Embryonic facial prominence (tissue), 1 donor: ENCODE measurements around the gene ZBTB43.
A peak's percentile ranks its signal among the peaks of the same experiment; 100 is the strongest.
"Not testable (repeated sequence)": the region's sequence is repeated elsewhere in the genome, so short reads cannot be mapped to it uniquely, and the experiment has no call there.

Experiments used
- DNase-seq: peaks from one replicate; pipeline ENCODE4 v3.0.0-alpha.2; 2016; ENCODE audit errors: extremely low spot score

Gene ZBTB43, protein sequence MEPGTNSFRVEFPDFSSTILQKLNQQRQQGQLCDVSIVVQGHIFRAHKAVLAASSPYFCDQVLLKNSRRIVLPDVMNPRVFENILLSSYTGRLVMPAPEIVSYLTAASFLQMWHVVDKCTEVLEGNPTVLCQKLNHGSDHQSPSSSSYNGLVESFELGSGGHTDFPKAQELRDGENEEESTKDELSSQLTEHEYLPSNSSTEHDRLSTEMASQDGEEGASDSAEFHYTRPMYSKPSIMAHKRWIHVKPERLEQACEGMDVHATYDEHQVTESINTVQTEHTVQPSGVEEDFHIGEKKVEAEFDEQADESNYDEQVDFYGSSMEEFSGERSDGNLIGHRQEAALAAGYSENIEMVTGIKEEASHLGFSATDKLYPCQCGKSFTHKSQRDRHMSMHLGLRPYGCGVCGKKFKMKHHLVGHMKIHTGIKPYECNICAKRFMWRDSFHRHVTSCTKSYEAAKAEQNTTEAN

DNA sequence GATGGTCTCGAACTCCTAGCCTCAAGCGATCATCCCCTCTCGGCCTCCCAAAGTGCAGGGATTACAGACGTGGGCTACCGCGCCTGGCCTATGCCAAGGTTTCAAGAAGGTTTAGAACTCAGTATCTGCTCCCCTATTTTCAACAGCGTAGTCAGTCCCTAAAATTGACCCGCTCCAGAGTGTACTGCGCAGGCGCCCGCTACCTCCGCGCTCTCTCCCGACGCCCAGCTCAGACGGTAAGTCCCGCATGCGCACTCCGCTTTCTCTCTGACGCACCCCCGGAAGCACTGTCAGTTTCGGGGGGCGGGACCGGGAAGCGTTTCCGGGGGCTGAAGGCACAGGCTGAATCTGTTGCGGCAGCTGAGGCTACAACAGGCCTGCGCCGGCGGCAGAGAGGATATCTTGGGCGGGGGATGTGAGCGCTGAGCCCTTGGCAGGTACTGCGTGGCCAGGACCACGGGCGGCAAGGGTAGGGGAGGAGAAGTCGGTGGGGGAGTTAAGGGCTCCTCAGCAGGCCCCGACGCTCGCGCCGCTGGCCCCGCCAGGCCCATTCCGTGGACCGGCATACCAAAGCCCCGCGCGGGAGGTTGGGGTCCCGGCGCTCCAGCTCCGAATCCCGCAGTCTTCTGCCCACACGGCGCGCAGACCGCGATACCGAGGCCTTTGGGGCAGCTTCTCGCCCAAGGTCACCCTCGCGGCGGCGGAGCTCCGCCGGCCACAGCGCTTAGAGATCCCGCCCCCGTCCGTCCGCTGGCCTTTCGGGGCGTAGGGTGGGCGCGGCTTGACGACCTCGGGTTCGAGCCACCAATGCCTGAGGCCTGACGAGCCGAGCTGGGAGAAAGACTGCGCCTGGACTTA, at the start of gene ZBTB43:
Gene ZBTB43 (plus strand): TSS at position 345 of the 858 bp plus-strand sequence. CDS start 27,470 bp downstream, outside the sequence.
- DNase-seq, result peak; percentile 92

DNA sequence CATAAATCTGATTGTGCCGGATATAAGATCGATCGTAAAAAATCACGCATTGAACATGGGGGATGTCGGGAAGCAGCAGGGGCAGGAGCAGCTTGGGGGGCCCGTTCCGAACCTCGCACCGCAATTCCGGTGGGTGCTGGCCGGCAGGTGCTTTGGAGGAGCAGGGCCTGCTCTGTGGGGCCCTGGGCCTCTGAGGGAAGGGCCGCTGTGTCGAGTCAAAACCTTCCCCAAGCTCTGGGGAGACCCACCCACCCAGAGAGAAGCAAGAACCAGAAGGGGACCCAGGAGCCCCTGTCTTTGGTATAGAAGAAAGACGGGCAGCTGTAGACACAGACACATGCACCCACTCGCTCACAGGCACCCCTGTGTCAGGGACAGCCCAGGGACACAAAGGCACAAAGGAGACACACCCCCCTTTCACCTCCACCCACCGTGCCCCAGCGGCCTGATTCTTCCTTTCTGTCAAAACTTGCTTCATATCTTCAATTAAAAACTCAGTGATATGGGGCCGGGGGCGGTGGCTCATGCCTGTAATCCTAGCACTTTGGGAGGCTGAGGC, 49.4 kb upstream of the ZBTB43 start:
- DNase-seq, result no peak

DNA sequence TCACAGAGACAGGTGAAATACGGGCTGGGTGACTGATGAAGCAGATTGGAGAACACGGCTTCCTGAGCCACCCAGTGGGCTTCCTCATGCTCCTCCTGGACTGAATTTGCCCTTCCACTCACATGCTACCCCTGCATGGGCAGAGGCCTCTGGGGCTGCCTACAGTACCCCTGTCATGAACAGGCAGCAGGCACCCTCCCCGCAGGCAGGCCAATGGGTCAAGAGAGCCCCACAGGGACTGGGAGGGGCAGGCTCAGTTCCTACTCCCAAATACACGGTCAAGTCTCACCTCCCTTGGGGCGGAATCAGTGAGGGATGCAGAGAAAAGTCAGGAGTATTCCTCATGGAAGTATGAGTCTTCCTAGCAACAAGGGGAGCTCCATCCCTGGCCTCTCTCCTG, 48.6 kb upstream of the ZBTB43 start:
- no peak for DNase-seq

DNA sequence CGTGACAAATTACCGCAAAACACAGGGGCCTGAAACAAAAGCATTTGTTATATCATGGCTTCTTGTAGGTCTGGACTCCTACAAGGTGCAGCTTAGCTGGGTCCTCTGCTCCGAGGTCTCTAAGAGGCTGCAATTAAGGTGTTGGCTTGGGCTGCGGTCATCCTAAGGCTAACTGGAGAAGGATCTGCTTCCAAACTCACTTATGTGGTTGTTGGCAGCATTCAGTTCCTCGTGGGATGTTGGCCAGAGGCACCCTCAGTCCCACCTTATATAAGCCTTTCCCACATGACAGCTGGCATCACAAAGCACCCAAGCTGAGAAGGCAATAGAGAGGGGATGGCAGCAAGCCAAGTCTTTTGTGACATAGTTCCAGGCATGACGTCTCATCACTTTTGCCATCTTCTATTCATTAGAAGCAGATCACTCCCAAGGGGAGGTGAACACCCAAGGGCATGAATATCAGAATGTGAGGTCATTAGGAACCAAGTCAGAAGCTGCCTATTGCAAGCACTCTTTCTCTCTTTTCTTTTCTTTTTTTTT, 47.9 kb upstream of the ZBTB43 start:
- DNase-seq, result no peak

DNA sequence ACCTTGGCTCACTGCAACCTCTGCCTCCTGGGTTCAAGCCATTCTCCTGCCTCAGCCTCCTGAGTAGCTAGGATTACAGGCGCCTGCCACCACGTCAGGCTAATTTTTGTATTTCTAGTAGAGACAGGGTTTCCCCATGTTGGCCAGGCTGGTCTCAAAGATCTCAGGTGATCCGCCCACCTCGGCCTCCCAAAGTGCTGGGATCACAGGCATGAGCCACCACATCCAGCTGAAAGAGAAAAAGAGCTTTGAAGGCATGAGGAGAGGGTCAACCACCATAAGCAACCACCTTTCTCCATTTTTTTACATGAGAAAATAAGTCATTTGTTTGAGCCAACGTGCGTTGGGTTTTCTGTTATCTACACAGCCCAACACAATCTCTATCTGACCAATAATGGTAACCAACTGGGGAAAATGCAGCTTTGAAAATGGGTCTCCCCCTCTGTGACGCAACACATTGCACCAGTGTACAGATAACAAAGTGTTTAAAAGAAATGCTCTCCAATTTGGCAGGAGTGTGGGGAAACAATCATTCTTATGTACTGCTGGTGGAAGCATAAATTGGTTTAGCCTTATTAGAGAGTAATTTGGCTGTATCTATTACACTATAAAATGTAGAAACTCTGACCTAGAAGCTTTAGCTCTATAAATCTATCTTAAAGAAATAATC, 45.8 kb upstream of the ZBTB43 start:
- DNase-seq, result no peak

DNA sequence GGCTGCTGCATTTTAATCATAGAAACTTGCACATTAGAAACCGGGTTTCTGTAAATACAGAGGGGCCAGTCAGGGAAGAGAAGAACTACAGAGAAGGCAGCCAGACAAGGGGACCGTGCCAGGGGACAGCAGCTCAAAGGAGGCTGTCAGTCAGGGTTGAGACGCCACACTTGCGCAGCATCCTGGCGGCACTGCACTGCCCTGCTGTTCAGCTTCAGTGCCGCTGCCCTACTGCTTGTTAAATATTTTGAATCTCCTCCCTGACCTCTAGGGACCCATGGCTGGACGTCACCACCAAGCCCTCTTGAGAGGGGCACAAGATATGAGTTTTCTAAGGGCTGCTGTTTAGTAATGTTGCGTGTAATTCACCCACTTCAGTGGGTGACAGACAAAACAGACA, 43.6 kb upstream of the ZBTB43 start:
- DNase-seq, result no peak

DNA sequence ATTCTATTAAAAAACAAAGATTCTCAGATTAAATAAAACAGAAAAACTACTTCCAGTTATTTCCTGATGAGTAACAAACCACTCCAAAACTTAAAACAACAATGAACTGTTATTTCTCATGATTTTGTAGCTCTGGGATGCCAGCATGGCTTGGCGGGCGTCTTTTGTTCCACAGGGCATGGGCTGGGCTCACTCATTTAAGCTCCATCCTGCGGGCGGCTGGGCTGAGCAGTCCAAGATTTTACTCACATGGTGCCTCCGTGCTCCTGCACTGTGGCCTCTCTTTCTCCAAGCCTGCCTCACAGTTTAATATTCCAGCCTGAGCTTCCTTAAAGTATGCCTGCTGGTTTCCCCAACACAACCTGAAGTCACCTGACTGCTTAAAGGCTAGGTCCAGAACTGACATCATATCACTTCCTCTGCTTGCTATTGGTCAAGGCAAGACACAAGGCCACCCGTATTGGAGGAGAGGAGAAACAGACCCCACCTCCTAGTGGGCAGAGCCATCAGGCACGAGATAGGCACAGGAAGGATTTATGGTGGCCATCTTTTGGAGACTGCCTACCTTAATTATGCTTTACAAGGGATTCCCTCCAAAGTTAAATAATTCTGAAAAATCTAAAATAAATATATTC, 41.6 kb upstream of the ZBTB43 start:
- DNase-seq, result no peak

DNA sequence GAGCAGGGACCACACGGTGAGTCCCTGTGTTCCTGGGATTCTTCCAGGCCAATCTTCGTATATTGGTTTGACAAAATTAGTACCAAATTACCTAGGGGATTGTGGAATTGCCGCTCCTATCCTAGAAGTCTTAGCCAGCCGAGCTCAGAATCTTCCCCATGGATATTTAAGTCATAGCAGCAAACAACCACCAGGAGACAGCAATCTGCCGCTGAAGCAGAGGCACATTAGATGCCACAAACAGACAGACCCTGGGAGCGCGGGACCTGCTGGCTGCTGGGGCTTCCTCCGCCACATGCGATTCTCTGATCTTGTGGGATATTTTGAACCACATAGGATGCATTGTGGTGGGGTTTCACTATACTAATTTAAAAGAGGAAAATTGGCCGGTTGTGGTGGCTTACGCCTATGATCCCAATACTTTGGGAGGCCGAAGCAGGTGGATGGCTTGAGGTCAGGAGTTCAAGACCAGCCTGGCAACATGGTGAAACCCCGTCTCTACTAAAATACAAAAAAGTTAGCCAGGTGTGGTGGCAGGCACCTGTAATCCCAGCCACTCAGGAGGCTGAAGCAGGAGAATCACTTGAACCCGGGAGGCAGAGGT, 31.7 kb upstream of the ZBTB43 start:
- DNase-seq, result no peak

DNA sequence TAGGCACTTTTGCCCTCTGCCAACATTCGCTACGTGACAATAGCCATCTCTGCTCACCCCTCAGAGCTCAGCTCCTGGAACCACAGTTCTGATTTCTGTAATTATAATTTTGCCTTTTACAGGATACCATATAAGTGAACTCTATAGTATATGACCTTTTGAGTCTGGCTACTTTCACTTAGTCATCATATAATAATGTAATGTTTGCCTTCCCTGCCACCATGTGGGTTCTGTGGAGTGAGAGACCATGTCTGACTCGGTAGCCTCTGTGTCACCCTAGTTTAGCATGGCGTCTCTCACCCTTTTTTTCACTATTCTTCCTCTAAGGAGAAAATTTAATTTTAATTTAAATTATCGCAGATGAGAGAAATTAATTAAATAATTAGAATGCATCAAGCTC, 28.9 kb upstream of the ZBTB43 start:
- no peak for DNase-seq

DNA sequence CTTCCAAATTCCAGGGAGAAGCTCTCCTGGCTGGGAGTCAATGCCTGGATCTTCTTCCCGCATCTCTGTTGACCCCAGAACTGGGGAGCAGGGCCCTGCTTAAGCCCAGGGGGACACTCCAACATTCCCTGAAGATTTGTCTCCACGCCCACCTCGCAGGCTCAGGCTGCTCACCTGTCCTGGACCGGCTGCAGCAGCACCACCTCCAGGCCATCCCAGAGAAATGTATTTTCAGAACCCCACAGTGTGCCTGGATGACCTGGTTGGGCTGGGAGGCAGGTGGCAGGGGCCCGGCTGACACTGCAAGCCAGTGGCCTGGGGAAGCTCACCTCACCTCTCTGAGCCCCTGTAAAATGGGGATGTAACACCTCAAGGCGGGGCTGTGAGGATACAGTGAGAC, 27.1 kb upstream of the ZBTB43 start:
- DNase-seq, result no peak

DNA sequence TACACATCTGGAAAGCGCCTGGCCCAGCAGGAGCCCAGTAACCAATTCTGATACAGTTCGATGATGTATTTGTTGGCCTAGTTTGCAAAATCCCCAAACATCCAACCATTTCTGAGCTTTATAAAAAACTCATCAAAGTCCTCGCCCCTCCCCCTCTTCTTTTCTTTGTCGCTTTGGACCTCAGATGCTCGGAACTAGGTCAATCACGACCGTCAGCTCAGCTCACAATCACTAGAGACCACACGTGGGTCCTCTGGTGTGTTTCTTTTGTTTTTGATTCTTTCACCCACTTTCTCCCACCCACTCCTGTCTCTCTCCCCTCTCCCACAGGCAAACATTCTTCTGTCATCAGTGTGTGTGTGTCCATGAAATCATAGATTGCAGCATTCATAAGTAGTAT, 26.7 kb upstream of the ZBTB43 start:
- DNase-seq, result no peak

DNA sequence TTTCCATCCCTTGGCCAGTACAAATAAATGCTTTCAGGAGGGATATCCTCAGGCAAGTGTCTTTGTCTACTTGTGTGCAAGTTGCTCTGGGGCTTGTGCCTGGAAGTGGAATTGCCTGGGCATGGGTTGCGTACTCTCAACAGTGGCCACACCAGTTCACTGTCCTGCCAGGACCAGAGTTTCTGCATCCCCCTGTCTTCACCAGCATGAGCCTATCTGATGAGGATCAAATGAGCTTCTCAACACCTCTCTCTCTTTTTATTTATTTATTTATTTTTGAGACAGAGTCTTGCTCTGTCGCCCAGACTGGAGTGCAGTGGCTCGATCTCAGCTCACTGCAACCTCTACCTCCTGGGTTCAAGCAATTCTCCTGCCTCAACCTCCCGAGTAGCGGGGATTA, 26.1 kb upstream of the ZBTB43 start:
- DNase-seq, result not testable (repeated sequence)

DNA sequence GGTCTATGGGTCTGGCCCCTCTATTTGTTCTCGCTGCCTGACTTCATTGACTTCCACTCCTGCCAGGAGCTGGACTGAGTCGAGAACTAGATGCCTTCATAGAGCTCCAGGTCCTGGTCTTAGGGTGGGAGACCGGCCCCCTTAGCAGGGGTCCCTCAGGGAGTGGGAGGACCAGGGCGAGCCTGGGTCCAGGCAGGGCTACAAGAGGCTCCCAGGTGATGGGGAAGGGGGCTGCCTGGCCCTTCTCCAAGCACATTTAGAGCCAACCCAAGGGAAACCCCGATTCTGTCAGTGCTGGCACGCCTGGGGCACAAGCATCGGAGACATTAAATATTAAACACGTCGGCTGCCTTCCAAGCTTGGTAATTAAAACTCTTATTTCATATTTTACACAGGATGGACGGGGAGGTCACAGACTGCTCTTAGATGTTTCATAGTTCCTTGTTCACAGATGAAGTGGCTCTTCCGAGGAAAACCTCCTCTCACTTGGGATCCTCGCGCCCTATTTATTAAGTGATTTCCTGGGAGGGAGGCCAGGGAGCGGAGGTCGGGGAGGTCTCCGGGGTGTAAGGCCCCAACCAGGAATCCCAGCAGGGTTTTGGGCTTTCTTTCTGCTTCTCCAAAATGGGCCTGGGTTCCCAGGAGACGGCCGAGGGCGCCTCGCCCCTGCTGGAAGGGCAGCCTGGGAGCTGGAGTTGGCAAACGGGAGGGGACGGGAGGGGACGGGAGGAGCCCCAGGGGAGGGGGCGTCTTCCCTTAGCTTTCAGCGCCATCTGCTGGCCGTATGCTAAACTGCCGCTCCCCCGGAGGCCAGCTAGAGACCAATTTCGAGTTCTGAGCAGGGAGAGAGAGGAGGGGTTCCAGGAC, 23.4 kb upstream of the ZBTB43 start:
- DNase-seq, result peak; percentile 69

DNA sequence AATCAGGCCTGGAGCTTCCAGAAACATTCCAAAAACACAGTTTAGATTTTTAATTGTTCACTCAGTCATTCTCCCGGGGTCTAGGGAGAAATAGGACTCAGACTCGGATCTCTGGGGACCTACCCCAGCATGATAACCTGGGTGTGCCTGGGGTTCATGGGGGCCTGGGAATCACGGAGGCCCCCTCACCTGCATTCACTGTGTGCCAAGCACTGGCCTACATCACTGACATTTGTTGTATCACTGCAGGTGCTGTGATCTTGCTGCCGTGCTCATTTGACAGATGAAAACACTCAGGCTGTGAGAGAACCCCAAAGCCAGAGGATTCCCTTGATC, 22.8 kb upstream of the ZBTB43 start:
- no peak for DNase-seq

DNA sequence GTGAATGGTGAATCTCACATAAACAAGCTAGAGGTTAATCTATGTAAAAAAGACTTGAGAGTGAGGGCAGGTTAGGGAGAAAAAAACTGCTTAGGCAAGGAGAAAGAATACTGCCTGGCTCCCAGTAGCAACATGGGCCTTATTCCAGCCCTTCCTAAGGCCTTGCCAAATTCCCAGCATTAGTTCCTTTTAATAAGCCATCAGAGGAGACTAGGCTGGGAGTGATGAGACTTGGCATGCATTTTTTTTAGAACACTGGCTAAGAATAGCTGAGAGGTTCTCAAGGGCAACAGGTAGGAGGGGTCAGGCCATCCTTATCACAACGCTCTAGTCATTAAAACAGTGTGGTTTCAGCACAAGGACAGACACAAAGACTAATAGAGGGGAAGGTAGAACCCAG, 20.9 kb upstream of the ZBTB43 start:
- DNase-seq, result no peak

DNA sequence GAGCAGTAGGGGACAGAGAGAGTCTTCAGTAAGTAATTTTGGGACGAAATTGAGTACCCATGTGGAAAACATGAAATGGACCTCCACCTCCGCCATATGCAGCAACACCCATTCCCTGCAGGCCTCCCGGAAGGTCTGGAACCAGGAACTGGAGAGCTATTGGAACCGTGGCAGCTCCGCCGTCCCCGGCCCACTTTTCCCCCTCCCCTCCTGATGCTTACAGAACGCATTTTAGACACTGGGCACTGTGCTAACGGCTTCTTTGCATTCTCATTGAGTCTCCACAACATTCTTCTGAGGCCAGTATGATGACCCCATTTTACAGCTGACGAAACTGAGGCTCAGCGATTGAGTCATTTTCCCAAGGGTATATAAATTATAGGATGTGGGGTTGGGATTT, 20.4 kb upstream of the ZBTB43 start:
- no peak for DNase-seq

DNA sequence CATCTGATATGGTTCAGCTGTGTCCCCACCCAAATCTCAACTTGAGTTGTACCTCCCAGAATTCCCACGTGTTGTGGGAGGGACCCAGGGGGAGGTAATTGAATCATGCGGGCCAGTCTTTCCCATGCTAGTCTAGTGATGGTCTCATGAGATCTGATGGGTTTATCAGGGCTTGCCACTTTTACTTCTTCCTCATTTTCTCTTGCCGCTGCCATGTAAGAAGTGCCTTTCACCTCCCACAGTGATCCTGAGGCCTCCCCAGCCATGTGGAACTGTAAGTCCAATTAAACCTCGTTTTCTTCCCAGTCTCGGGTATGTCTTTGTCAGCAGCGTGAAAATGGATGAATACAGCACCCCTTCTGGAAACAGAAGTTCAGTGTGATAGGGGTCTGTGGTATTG, 20.0 kb upstream of the ZBTB43 start:
- not testable (repeated sequence) for DNase-seq

DNA sequence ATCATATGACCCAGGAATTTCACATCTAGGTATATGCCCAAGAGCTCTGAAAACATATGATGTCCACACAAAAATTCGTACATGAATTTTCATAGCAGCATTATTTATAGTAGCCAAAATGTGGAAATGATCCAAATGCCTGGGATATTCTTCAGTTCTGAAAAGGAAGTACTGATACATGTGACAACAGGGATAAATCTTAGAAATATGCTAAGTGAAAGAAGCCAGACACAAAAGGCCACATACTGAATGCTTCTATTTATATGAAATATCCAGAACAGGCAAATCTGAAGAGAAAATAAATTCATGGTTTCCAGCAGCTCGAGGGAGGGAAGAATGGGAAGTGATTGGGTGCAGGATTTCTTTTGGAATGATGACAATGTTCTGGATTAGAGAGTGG, 16.8 kb upstream of the ZBTB43 start:
- no peak for DNase-seq

DNA sequence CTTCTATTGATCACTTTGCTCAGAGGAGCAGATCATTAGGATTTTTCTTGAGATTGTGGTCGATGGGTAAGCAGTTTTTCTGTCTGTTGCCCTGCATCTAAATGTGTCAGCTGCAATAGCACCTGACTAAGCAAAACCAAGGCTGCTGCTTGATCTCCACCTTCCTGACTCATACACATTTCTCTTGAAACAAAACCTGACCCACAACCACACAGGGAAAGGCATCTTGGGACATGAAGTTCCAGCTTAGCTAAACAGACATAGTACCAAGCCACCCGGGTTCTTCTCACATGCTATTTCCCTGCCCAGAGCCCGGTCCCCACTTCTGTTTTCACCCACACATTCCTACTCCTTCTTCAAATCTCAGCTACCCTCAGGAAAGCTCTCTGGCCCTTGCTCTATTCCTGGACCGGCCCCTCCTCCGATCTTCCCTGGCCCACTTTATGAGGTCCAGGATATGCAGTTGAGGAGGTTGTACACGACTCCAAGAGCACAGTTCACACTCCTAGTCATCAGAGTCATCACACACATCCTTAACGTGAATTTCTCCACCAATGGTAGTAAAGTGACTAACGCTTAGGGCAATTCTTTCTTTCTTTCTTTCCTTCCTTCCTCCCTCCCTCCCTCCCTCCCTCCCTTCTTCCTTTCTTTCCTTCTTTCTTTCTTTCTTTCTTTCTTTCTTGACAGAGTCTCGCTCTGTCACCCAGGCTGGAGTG, 16.0 kb upstream of the ZBTB43 start:
- no peak for DNase-seq
